OCI-LY7 (cell line): ENCODE data around the gene TGM1. TPM values are rescaled to one million over a fixed set of nuclear protein-coding genes. Genes with fewer than 3 reads are reported as not detected.

ENCODE experiments used
- BruUV-seq: library from RNA; stranded (reverse); fragments of 400-500 nt; replicated peaks from 2 replicates; lab custom pipeline; 2021; lab: Mats Ljungman, UMichigan
- CTCF ChIA-PET: fragments of 300-600 bp; sonication (Branson Sonifier 250); formaldehyde crosslinking; loops from one replicate; lab custom pipeline; 2022; ENCODE audit warnings: antibody characterized with exemption; ENCODE audit not compliant: unreplicated experiment; lab: Charles Lee
- POLR2A ChIA-PET: fragments of 300-600 bp; sonication (Branson Sonifier 250); formaldehyde crosslinking; loops from one replicate; lab custom pipeline; 2022; ENCODE audit warnings: antibody characterized with exemption; lab: Charles Lee
- DNase-seq: peaks from one replicate; pipeline ENCODE4 v3.0.0-alpha.2; 2015; ENCODE audit warnings: low spot score
- H2AFZ ChIP-seq: fragments of 200-600 bp; sonication (generic), shearing (Covaris generic); 2 replicates; pipeline ENCODE4 v1.6.1; 2014; ENCODE audit warnings: mild to moderate bottlenecking, antibody characterized with exemption, low read length, moderate library complexity
- H3K27ac ChIP-seq: fragments of 200-600 bp; sonication (generic); 2 replicates; pipeline ENCODE4 v1.5.1; 2014; ENCODE audit warnings: mixed run types, low read depth, mild to moderate bottlenecking, moderate library complexity, low read length, inconsistent platforms; ENCODE audit not compliant: poor library complexity, severe bottlenecking
- H3K36me3 ChIP-seq: fragments of 200-600 bp; sonication (generic); 2 replicates; pipeline ENCODE4 v1.6.1; 2014; ENCODE audit warnings: mild to moderate bottlenecking, antibody characterized with exemption, low read length, moderate library complexity, mixed read lengths; ENCODE audit not compliant: insufficient read depth
- H3K4me1 ChIP-seq: fragments of 200-600 bp; sonication (generic); 2 replicates; pipeline ENCODE4 v1.5.1; 2014; ENCODE audit warnings: mild to moderate bottlenecking, low read length; ENCODE audit not compliant: insufficient read depth, poor library complexity, severe bottlenecking
- H3K4me2 ChIP-seq: fragments of 200-600 bp; sonication (generic); 2 replicates; pipeline ENCODE4 v1.6.1; 2014; ENCODE audit warnings: mild to moderate bottlenecking, low read length
- H3K4me3 ChIP-seq: fragments of 200-600 bp; sonication (generic); 2 replicates; pipeline ENCODE4 v1.5.1; 2014; ENCODE audit warnings: mild to moderate bottlenecking, low read depth, low read length; ENCODE audit not compliant: poor library complexity, severe bottlenecking
- H3K79me2 ChIP-seq: fragments of 200-600 bp; sonication (generic); 2 replicates; pipeline ENCODE4 v1.6.1; 2016; ENCODE audit warnings: low read depth, mild to moderate bottlenecking, low read length, moderate library complexity, mixed read lengths; ENCODE audit not compliant: insufficient read depth
- H3K9me2 ChIP-seq: fragments of 200-600 bp; sonication (generic); 2 replicates; pipeline ENCODE4 v1.6.1; 2016; ENCODE audit warnings: mild to moderate bottlenecking, low read length, mixed read lengths; ENCODE audit not compliant: insufficient read depth
- H3K9me3 ChIP-seq: fragments of 200-600 bp; sonication (generic); 2 replicates; pipeline ENCODE4 v1.6.1; 2014; ENCODE audit warnings: mild to moderate bottlenecking, mixed run types, low read length, mixed read lengths
- H4K20me1 ChIP-seq: fragments of 200-600 bp; sonication (generic); 2 replicates; pipeline ENCODE4 v1.6.1; 2014; ENCODE audit warnings: mild to moderate bottlenecking, antibody characterized with exemption, low read length, moderate library complexity, mixed read lengths; ENCODE audit not compliant: insufficient read depth
- EZH2phosphoT487 ChIP-seq: fragments of 200-600 bp; sonication (generic); IDR thresholded peaks from 2 replicates; pipeline ENCODE4 v1.6.1; 2018; ENCODE audit warnings: low read depth, borderline replicate concordance, mild to moderate bottlenecking, mixed run types, antibody characterized with exemption, low read length, moderate library complexity, mixed read lengths
- intact Hi-C: fragments of 100-400 bp; cut with micrococcal nuclease; formaldehyde crosslinking; loops from one replicate; pipeline ENCODE4 v1.10.0; 2022; ENCODE audit not compliant: unreplicated experiment
- total RNA-seq, 2 experiments: library from RNA; depleted of rRNA in 1 of 2; stranded (reverse); fragments of >200 nt in 1 of 2; shearing (Covaris generic) in 1 of 2; gene quantifications; 2 replicates each; pipeline ENCODE4 v1.2.3, GENCODE V29; 2014 to 2022
- TF ChIP-seq, protein P1 (sequence below): fragments of 200-600 bp; sonication (generic); conservative IDR thresholded peaks from 2 replicates; pipeline ENCODE4 v1.5.1; 2014; ENCODE audit warnings: mild to moderate bottlenecking, antibody characterized with exemption, low read length, moderate library complexity, mixed read lengths

Gene TGM1
- total RNA-seq, 2 experiments from 2014 or later = 5.2 to 5.4 TPM

DNA sequence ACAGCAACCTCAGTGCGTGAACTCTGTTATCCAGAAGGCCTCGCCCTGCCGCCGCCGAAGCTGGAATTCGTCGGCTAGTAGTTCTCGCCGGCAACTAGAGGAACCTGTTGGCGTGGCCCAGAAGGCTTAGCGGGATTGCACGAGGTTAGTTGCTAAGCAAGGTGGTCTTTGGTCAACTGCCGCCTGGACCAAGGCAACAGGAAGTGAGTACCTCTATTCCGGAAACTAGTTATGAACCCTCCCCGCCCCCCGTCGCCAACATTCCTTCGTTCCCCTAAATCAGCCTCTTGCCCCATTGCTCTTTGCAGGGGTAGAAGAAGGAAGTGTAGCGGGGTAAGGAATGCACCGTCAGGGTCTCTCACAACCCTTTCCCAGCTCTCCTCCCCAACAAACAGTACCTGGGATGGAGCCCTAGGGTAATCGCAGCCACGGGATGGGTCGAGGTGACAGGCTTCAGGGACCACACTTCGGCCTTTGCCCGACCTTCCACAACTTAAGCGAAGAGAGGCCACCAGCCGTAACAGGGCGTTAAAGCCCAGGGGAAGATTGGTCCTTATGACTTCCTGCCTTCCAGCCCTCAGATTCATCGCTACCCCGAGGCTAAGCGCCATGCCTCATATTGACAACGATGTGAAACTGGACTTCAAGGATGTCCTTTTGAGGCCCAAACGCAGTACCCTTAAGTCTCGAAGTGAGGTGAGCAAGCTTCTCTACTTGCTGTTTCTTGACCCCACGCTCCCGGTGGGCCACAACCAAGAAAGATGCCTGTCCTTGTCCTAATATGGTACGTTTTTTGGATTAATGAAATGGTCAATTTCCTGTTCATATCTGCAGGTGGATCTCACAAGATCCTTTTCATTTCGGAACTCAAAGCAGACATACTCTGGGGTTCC is 30.1 kb downstream of the TGM1 start, which contains the start of gene GMPR2:
Gene GMPR2, plus strand, starts transcription at position 285 of the 893 bp plus-strand sequence. Its CDS starts 325 bp downstream, at position 610.
- H3K36me3 ChIP-seq = peaks cover 50% of the 10 kb centered on the region
- peak within 1 kb of the TSS; percentile 94 for H2AFZ ChIP-seq
- TF ChIP-seq, protein P1, sequence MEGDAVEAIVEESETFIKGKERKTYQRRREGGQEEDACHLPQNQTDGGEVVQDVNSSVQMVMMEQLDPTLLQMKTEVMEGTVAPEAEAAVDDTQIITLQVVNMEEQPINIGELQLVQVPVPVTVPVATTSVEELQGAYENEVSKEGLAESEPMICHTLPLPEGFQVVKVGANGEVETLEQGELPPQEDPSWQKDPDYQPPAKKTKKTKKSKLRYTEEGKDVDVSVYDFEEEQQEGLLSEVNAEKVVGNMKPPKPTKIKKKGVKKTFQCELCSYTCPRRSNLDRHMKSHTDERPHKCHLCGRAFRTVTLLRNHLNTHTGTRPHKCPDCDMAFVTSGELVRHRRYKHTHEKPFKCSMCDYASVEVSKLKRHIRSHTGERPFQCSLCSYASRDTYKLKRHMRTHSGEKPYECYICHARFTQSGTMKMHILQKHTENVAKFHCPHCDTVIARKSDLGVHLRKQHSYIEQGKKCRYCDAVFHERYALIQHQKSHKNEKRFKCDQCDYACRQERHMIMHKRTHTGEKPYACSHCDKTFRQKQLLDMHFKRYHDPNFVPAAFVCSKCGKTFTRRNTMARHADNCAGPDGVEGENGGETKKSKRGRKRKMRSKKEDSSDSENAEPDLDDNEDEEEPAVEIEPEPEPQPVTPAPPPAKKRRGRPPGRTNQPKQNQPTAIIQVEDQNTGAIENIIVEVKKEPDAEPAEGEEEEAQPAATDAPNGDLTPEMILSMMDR = no peak
- no peak for TF ChIP-seq EZH2phosphoT487
- TSS peak; percentile 76 for BruUV-seq
- CTCF ChIA-PET = interaction anchor here (0.7 kb wide), 1 partner anchor 60 kb away, joined by 3 read pairs; no protein-coding TSS in a partner anchor
- no peaks in the 10 kb centered on the region for H3K9me2 ChIP-seq
- H4K20me1 ChIP-seq = no peaks in the 10 kb centered on the region
- peaks cover 30% of the 10 kb centered on the region for H3K4me1 ChIP-seq
- peak within 1 kb of the TSS; percentile 84 for H3K4me3 ChIP-seq
- POLR2A ChIA-PET = interaction anchor here (0.5 to 1.5 kb wide), 4 partner anchors 9 to 116 kb away, joined by 4 to 8 read pairs (median 4); partner anchors contain the start of genes CHMP4A and TINF2
- H3K9me3 ChIP-seq = no peaks in the 10 kb centered on the region
- H3K4me2 ChIP-seq = peak within 1 kb of the TSS; percentile 87
- peaks cover 42% of the 10 kb centered on the region for H3K79me2 ChIP-seq
- peak within 1 kb of the TSS; percentile 74 for H3K27ac ChIP-seq
- DNase-seq = peak; percentile 23
- intact Hi-C loops = loop anchor here (1.0 kb wide), 1 partner anchor 20 kb away; the partner anchor contains the start of gene CHMP4A

DNA sequence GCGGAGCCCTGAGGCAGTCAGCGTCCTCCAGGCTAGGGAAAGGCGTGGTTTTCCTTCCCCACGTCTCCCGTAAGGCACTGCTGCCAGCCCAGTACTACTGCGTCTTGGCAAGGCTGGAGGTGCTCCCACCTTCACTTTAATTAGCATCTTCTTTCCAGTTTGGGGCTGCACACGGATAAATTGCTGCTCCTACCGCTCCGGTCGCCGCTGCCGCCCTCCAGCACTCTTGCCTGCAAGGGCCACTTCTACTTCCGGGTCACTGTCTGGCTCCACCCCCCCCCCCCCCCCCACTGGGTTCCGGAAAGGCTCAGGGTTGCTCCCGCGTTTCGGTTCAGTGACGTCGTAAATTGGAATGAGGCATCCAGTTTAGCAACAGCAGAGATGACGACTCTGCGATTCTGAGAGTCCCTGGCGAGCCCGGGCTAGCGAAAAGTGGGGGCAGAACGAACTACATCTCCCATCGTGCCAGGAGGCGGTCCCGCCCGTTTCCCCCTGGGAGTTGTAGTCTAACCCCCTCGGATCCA is 30.8 kb downstream of the TGM1 start, which contains the start of gene NEDD8:
Gene NEDD8, minus strand, starts transcription at position 247 of the 524 bp plus-strand sequence. Its CDS starts 100 bp downstream, at position 147.
- peak; percentile 92 for DNase-seq
- Histone ChIP-seq H4K20me1 (no peaks in the 10 kb centered on the region), H3K9me2 (no peaks in the 10 kb centered on the region), H2AFZ (peak within 1 kb of the TSS; percentile 94), H3K9me3 (no peaks in the 10 kb centered on the region), H3K36me3 (peaks cover 50% of the 10 kb centered on the region), H3K79me2 (peaks cover 48% of the 10 kb centered on the region), H3K4me2 (peak within 1 kb of the TSS; percentile 87), H3K27ac (peak within 1 kb of the TSS; percentile 74), H3K4me3 (peak within 1 kb of the TSS; percentile 84), H3K4me1 (peaks cover 30% of the 10 kb centered on the region)
- TF ChIP-seq EZH2phosphoT487 = no peak
- TF ChIP-seq, protein P1 = no peak
- intact Hi-C loops = loop anchor here (1.0 kb wide), 1 partner anchor 19 kb away; the partner anchor contains the start of gene CHMP4A
- ChIA-PET CTCF (interaction anchor here (0.7 kb wide), 1 partner anchor 61 kb away, joined by 3 read pairs; no protein-coding TSS in a partner anchor), POLR2A (interaction anchor here (0.5 to 1.5 kb wide), 3 partner anchors 10 to 117 kb away, joined by 4 to 8 read pairs (median 4); partner anchors contain the start of gene TINF2)
- BruUV-seq = no TSS peak
